HG03520 (cell line): Measurements from ENCODE around the gene RND1.

Experiments used
- ATAC-seq: cut with Tn5 transposase; IDR thresholded peaks from one replicate; pipeline ENCODE4 v1.9.1; 2021; ENCODE audit warnings: mild to moderate bottlenecking, moderate library complexity; ENCODE audit not compliant: unreplicated experiment

The RND1 gene

GRCh38 chr12:48813465-48814261, 52.0 kb downstream of the RND1 start:
- no peak for ATAC-seq

GRCh38 chr12:48812389-48812788, 53.3 kb downstream of the RND1 start:
- no peak for ATAC-seq

- ATAC-seq = no peak
Observed at GRCh38 chr12:48811437-48812090, 54.1 kb downstream of the RND1 start.

- ATAC-seq = no peak
Observed at GRCh38 chr12:48810903-48811431, 54.7 kb downstream of the RND1 start.

GRCh38 chr12:48807981-48808380, 57.7 kb downstream of the RND1 start:
- ATAC-seq = no peak
